OCI-LY1 (cell line): ENCODE measurements around the gene RANBP9.

Source experiments
- H2AFZ ChIP-seq: fragments of 200-600 bp; sonication (generic), shearing (Covaris generic); 2 replicates; pipeline ENCODE4 v1.6.0; 2014; ENCODE audit warnings: antibody characterized with exemption, mild to moderate bottlenecking, low read length
- H3F3A ChIP-seq: fragments of 200-600 bp; sonication (generic), shearing (Covaris generic); 2 replicates; pipeline ENCODE4 v1.6.0; 2014; ENCODE audit warnings: mild to moderate bottlenecking, antibody characterized with exemption, low read length, moderate library complexity; ENCODE audit not compliant: insufficient read depth
- H3K27ac ChIP-seq: fragments of 200-600 bp; sonication (generic); 2 replicates; pipeline ENCODE4 v1.5.1; 2014; ENCODE audit warnings: low read length, mixed run types, mild to moderate bottlenecking, low read depth; ENCODE audit not compliant: poor library complexity, severe bottlenecking
- H3K27me3 ChIP-seq: fragments of 200-600 bp; sonication (generic); 2 replicates; pipeline ENCODE4 v1.6.0; 2014; ENCODE audit warnings: antibody characterized with exemption, mild to moderate bottlenecking, low read length, moderate library complexity; ENCODE audit not compliant: insufficient read depth
- H3K36me3 ChIP-seq: fragments of 200-600 bp; sonication (generic); 2 replicates; pipeline ENCODE4 v1.6.1; 2014; ENCODE audit warnings: mild to moderate bottlenecking, antibody characterized with exemption, low read length, moderate library complexity, mixed read lengths; ENCODE audit not compliant: insufficient read depth
- H3K4me1 ChIP-seq: fragments of 200-600 bp; sonication (generic); 2 replicates; pipeline ENCODE4 v1.5.1; 2014; ENCODE audit warnings: mild to moderate bottlenecking, low read length, moderate library complexity; ENCODE audit not compliant: insufficient read depth, severe bottlenecking
- H3K4me2 ChIP-seq: fragments of 200-600 bp; sonication (generic), shearing (Covaris generic); 2 replicates; pipeline ENCODE4 v1.6.1; 2014; ENCODE audit warnings: low read length
- H3K4me3 ChIP-seq: fragments of 200-600 bp; sonication (generic); 2 replicates; pipeline ENCODE4 v1.5.1; 2014; ENCODE audit warnings: low read length, low read depth, mild to moderate bottlenecking, mixed read lengths; ENCODE audit not compliant: poor library complexity, severe bottlenecking
- H3K79me2 ChIP-seq: fragments of 200-600 bp; shearing (Covaris generic); 2 replicates; pipeline ENCODE4 v1.6.1; 2016; ENCODE audit warnings: mixed run types, low read length, mixed read lengths; ENCODE audit not compliant: insufficient read depth
- H3K9ac ChIP-seq: fragments of 200-600 bp; sonication (generic), shearing (Covaris generic); 2 replicates; pipeline ENCODE4 v1.6.1; 2014; ENCODE audit warnings: mild to moderate bottlenecking, low read length, mixed read lengths
- H3K9me2 ChIP-seq: fragments of 200-600 bp; sonication (generic), shearing (Covaris generic); 2 replicates; pipeline ENCODE4 v1.6.1; 2014; ENCODE audit warnings: low read depth, mild to moderate bottlenecking, low read length, mixed read lengths
- H3K9me3 ChIP-seq: fragments of 200-600 bp; shearing (Covaris generic); 2 replicates; pipeline ENCODE4 v1.6.1; 2014; ENCODE audit warnings: low read length, mixed read lengths
- H4K20me1 ChIP-seq: fragments of 200-600 bp; sonication (generic), shearing (Covaris generic); 2 replicates; pipeline ENCODE4 v1.6.0; 2016; ENCODE audit warnings: mild to moderate bottlenecking, low read length; ENCODE audit not compliant: insufficient read depth
- EZH2 ChIP-seq: fragments of 200-600 bp; sonication (generic), shearing (Covaris generic); IDR thresholded peaks from 2 replicates; pipeline ENCODE4 v1.8.0; 2017; ENCODE audit warnings: borderline replicate concordance, mixed run types, mild to moderate bottlenecking, antibody characterized with exemption, low read length, moderate library complexity, mixed read lengths
- TF ChIP-seq, protein P1 (sequence below): fragments of 200-600 bp; sonication (generic), shearing (Covaris generic); IDR thresholded peaks from 2 replicates; pipeline ENCODE4 v1.5.1; 2017; ENCODE audit warnings: mild to moderate bottlenecking, antibody characterized with exemption, low read length, moderate library complexity, mixed read lengths

RANBP9 gene

GRCh38 chr6:13718123-13718458 is 6.5 kb upstream of the RANBP9 start:
- H3K27me3 ChIP-seq: no peaks in the 10 kb centered on the region; the same call in 1 of the 2 replicates
- TF ChIP-seq, protein P1, sequence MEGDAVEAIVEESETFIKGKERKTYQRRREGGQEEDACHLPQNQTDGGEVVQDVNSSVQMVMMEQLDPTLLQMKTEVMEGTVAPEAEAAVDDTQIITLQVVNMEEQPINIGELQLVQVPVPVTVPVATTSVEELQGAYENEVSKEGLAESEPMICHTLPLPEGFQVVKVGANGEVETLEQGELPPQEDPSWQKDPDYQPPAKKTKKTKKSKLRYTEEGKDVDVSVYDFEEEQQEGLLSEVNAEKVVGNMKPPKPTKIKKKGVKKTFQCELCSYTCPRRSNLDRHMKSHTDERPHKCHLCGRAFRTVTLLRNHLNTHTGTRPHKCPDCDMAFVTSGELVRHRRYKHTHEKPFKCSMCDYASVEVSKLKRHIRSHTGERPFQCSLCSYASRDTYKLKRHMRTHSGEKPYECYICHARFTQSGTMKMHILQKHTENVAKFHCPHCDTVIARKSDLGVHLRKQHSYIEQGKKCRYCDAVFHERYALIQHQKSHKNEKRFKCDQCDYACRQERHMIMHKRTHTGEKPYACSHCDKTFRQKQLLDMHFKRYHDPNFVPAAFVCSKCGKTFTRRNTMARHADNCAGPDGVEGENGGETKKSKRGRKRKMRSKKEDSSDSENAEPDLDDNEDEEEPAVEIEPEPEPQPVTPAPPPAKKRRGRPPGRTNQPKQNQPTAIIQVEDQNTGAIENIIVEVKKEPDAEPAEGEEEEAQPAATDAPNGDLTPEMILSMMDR: no peak
- TF ChIP-seq EZH2: no peak
- H3K27ac ChIP-seq: no peak overlapping the region
- no peaks in the 10 kb centered on the region for H3K9me2 ChIP-seq
- no peaks in the 10 kb centered on the region; the same call in 1 of the 2 replicates for H3K9me3 ChIP-seq
- no peak overlapping the region for H2AFZ ChIP-seq
- H4K20me1 ChIP-seq: no peaks in the 10 kb centered on the region
- no peaks in the 10 kb centered on the region for H3F3A ChIP-seq
- no peak overlapping the region for H3K4me3 ChIP-seq
- no peak overlapping the region for H3K9ac ChIP-seq
- H3K36me3 ChIP-seq: no peaks in the 10 kb centered on the region
- no peak overlapping the region for H3K4me2 ChIP-seq
- H3K4me1 ChIP-seq: no peaks in the 10 kb centered on the region
- H3K79me2 ChIP-seq: no peaks in the 10 kb centered on the region

DNA sequence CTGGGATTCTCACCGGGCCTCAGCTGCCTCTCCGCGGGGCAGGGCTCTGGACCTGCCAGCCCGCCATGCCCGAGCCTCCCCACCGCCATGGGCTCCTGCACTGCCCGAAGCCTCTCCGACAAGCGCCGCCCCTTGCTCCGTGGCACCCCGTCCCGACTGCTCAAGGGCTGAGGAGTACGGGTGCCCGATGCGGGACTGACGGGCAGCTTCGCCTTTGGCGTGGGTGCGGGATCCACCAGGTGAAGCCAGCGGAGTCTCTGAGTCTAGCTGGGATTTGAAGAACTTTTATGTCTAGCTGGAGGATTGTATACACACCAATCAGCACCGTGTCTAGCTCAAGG is 5.3 kb upstream of the RANBP9 start:
- Histone ChIP-seq H3K27me3 (no peaks in the 10 kb centered on the region), H3F3A (no peaks in the 10 kb centered on the region), H3K4me1 (peaks cover 8% of the 10 kb centered on the region), H4K20me1 (no peaks in the 10 kb centered on the region), H3K36me3 (no peaks in the 10 kb centered on the region), H3K9me3 (no peaks in the 10 kb centered on the region; the same call in 1 of the 2 replicates), H3K79me2 (no peaks in the 10 kb centered on the region), H3K4me2 (no peak overlapping the region), H3K4me3 (no peak overlapping the region), H3K9me2 (no peaks in the 10 kb centered on the region), H3K9ac (no peak overlapping the region), H3K27ac (no peak overlapping the region), H2AFZ (no peak overlapping the region)
- no peak for TF ChIP-seq EZH2
- TF ChIP-seq, protein P1: no peak

DNA sequence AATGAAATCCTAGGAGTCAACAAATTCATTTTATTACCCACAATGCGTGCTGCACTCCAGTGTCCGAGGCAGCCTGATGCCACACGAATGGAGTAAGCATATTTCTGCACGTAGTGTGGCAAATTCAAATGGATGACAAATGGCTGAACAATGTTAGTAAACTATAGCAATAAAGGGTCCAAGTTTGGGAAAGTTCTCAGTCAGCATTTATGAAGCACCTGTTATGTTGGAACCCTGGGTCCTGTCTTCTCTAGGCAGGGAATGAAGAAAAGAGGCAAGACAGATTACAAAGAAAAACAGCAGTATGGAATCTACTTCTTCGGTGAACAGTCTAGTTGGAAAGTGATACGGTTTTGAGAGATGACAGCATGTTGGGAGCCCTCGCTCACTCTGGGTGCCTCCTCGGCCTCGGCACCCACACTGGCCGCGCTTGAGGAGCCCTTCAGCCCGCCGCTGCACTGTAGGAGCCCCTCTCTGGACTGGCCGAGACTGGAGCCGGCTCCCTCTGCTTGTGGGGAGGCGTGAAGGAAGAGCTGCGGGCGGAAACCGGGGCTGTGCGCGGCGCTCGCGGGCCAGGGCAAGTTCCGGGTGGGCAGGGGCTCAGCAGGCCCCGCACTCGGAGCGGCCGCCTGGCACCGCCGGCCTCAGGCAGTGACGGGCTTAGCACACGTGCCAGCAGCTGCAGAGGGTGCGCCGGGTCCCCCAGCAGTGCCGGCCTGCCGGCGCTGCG is 4.8 kb upstream of the RANBP9 start:
- H3K4me2 ChIP-seq: no peak overlapping the region

More for the DNA sequence above, 4.8 kb upstream of the RANBP9 start:
- Histone ChIP-seq H4K20me1 (no peaks in the 10 kb centered on the region), H3F3A (no peaks in the 10 kb centered on the region), H3K36me3 (no peaks in the 10 kb centered on the region), H3K9me2 (no peaks in the 10 kb centered on the region), H3K79me2 (no peaks in the 10 kb centered on the region), H3K4me1 (peaks cover 8% of the 10 kb centered on the region), H3K9ac (no peak overlapping the region), H3K27me3 (no peaks in the 10 kb centered on the region), H3K4me3 (no peak overlapping the region), H3K9me3 (no peaks in the 10 kb centered on the region; the same call in 1 of the 2 replicates), H3K27ac (no peak overlapping the region), H2AFZ (no peak overlapping the region)
- TF ChIP-seq, protein P1: no peak
